Neural crest cell (in vitro differentiated cells): ENCODE results near the gene SLCO4A1. TPM values are rescaled to one million over a fixed set of nuclear protein-coding genes. Genes with fewer than 3 reads are reported as not detected.

Experiments
- DNase-seq: peaks from one replicate; pipeline ENCODE4 v3.0.0; 2021; ENCODE audit warnings: low read depth, mixed read lengths, low spot score
- H3K27ac Mint-ChIP-seq: one replicate; pipeline ENCODE4 v1.8.0; 2021; ENCODE audit warnings: mild to moderate bottlenecking, mixed read lengths; ENCODE audit not compliant: unreplicated experiment
- H3K27me3 Mint-ChIP-seq: 2 replicates; pipeline ENCODE4 v1.8.0; 2021; ENCODE audit warnings: low read depth, mild to moderate bottlenecking, mixed read lengths
- H3K36me3 Mint-ChIP-seq: 2 replicates; pipeline ENCODE4 v1.8.0; 2021; ENCODE audit warnings: low read depth, mild to moderate bottlenecking, mixed read lengths
- H3K4me1 Mint-ChIP-seq: 2 replicates; pipeline ENCODE4 v1.8.0; 2021; ENCODE audit warnings: mixed read lengths
- H3K4me3 Mint-ChIP-seq: one replicate; pipeline ENCODE4 v1.8.0; 2021; ENCODE audit warnings: mild to moderate bottlenecking, mixed read lengths
- H3K9me3 Mint-ChIP-seq: 2 replicates; pipeline ENCODE4 v1.8.0; 2021; ENCODE audit warnings: mixed read lengths
- CTCF ChIP-seq: fragments of 200-600 bp; sonication (generic); conservative IDR thresholded peaks from 2 replicates; pipeline ENCODE4 v1.5.0; 2021; ENCODE audit warnings: antibody characterized with exemption, mild to moderate bottlenecking
- total RNA-seq: library from RNA; stranded (reverse); gene quantifications from 2 replicates; pipeline ENCODE4 v1.2.1, GENCODE V29; 2021

The SLCO4A1 gene
- total RNA-seq, 1 donor from 2014 or later, result 7.0 TPM

GRCh38 chr20:62702013-62702300 lies 59.7 kb downstream of the SLCO4A1 start:
- peaks cover 11% of the 10 kb centered on the region for H3K4me1 Mint-ChIP-seq
- no peak for DNase-seq
- H3K9me3 Mint-ChIP-seq, result no peaks in the 10 kb centered on the region
- no peaks in the 10 kb centered on the region for H3K36me3 Mint-ChIP-seq
- H3K27me3 Mint-ChIP-seq, result peaks cover 18% of the 10 kb centered on the region
- no peak for TF ChIP-seq CTCF
- no peak overlapping the region for H3K27ac Mint-ChIP-seq
- H3K4me3 Mint-ChIP-seq, result no peak overlapping the region

GRCh38 chr20:62702895-62703852 lies 60.9 kb downstream of the SLCO4A1 start:
- H3K9me3 Mint-ChIP-seq, result no peaks in the 10 kb centered on the region
- DNase-seq, result no peak

GRCh38 chr20:62703853-62704228 lies 61.5 kb downstream of the SLCO4A1 start:
- Mint-ChIP-seq H3K27me3 (peaks cover 30% of the 10 kb centered on the region), H3K9me3 (no peaks in the 10 kb centered on the region), H3K36me3 (no peaks in the 10 kb centered on the region), H3K4me1 (no peaks in the 10 kb centered on the region), H3K4me3 (no peak overlapping the region), H3K27ac (no peak overlapping the region)
- no peak for TF ChIP-seq CTCF
- no peak for DNase-seq

More at GRCh38 chr20:62702895-62703852, 60.9 kb downstream of the SLCO4A1 start:
- peaks cover 29% of the 10 kb centered on the region for H3K27me3 Mint-ChIP-seq
- H3K4me3 Mint-ChIP-seq, result no peak overlapping the region
- no peaks in the 10 kb centered on the region for H3K36me3 Mint-ChIP-seq
- TF ChIP-seq CTCF, result no peak
- no peak overlapping the region for H3K27ac Mint-ChIP-seq
- no peaks in the 10 kb centered on the region for H3K4me1 Mint-ChIP-seq

GRCh38 chr20:62704341-62704948 lies 62.1 kb downstream of the SLCO4A1 start:
- no peaks in the 10 kb centered on the region for H3K9me3 Mint-ChIP-seq
- H3K4me1 Mint-ChIP-seq, result no peaks in the 10 kb centered on the region
- no peak overlapping the region for H3K4me3 Mint-ChIP-seq
- H3K27ac Mint-ChIP-seq, result no peak overlapping the region
- no peak for TF ChIP-seq CTCF
- no peaks in the 10 kb centered on the region for H3K36me3 Mint-ChIP-seq
- DNase-seq, result no peak
- H3K27me3 Mint-ChIP-seq, result peaks cover 34% of the 10 kb centered on the region

- TF ChIP-seq CTCF, result no peak
- DNase-seq, result no peak
- Mint-ChIP-seq H3K27ac (no peak overlapping the region), H3K4me1 (no peaks in the 10 kb centered on the region), H3K27me3 (peaks cover 46% of the 10 kb centered on the region), H3K4me3 (no peak overlapping the region), H3K36me3 (no peaks in the 10 kb centered on the region), H3K9me3 (no peaks in the 10 kb centered on the region)
These were observed 63.3 kb downstream of the SLCO4A1 start for GRCh38 chr20:62705627-62706026.
